ENCODE results near the gene C14orf132.

The C14orf132 gene

GRCh38 chr14:96088911-96089310 is 49.7 kb downstream of the C14orf132 start:
- H3K4me3 ChIP-seq (ENCODE audit: low read depth, low read length): no peak overlapping the region
- no peak for TF ChIP-seq CTCF (IDR thresholded peaks at IDR 0.05; ENCODE audit: borderline replicate concordance, insufficient read depth, low read depth, low read length)

- TF ChIP-seq CTCF (IDR thresholded peaks at IDR 0.05; ENCODE audit: borderline replicate concordance, insufficient read depth, low read depth, low read length): no peak
- H3K4me3 ChIP-seq (ENCODE audit: low read depth, low read length): no peak overlapping the region
These were observed 50.2 kb downstream of the C14orf132 start for GRCh38 chr14:96089401-96089800.

GRCh38 chr14:96090441-96091148 is 51.4 kb downstream of the C14orf132 start:
- no peak for TF ChIP-seq CTCF (IDR thresholded peaks at IDR 0.05; ENCODE audit: borderline replicate concordance, insufficient read depth, low read depth, low read length)
- no peak overlapping the region for H3K4me3 ChIP-seq (ENCODE audit: low read depth, low read length)

- TF ChIP-seq CTCF (IDR thresholded peaks at IDR 0.05; ENCODE audit: borderline replicate concordance, insufficient read depth, low read depth, low read length): no peak
- H3K4me3 ChIP-seq (ENCODE audit: low read depth, low read length): no peak overlapping the region
These were observed 52.1 kb downstream of the C14orf132 start for GRCh38 chr14:96091149-96091693.

GRCh38 chr14:96091941-96092411 is 52.8 kb downstream of the C14orf132 start:
- TF ChIP-seq CTCF (IDR thresholded peaks at IDR 0.05; ENCODE audit: borderline replicate concordance, insufficient read depth, low read depth, low read length): no peak
- no peak overlapping the region for H3K4me3 ChIP-seq (ENCODE audit: low read depth, low read length)

GRCh38 chr14:96092936-96093335 is 53.8 kb downstream of the C14orf132 start:
- no peak overlapping the region for H3K4me3 ChIP-seq (ENCODE audit: low read depth, low read length)
- no peak for TF ChIP-seq CTCF (IDR thresholded peaks at IDR 0.05; ENCODE audit: borderline replicate concordance, insufficient read depth, low read depth, low read length)

GRCh38 chr14:96094211-96094610 is 55.0 kb downstream of the C14orf132 start:
- TF ChIP-seq CTCF (IDR thresholded peaks at IDR 0.05; ENCODE audit: borderline replicate concordance, insufficient read depth, low read depth, low read length): no peak
- H3K4me3 ChIP-seq (ENCODE audit: low read depth, low read length): no peak overlapping the region

Data from GM12875 (cell line).